Measurements from ENCODE around the gene SELL. TPM values are rescaled to one million over a fixed set of nuclear protein-coding genes. Genes with fewer than 3 reads are reported as not detected.

The SELL gene
- total RNA-seq, 3 donors from 2014 or later, result 1.9 to 2.3 (median 2.0) TPM

DNA sequence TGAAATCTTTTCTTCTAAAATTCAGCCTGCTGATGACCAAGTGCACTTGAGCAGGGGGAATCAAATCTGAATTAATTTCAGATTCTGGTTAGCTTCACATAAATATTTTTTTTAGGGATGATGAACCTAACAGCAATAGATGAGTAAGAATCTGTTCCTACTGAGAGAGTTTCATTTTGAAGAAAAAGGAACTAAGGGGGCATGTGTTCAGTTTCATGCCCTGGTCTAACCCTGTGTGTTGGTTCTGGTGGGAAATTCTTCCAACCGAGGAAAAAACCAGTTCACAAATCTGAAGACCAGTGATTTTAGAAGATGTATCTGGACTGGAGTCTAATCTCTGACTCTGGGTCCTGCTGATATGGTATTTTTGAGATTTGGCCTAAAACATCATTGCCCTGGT, 13.7 kb downstream of the SELL start:
- no peak overlapping the region for H3K27ac ChIP-seq

DNA sequence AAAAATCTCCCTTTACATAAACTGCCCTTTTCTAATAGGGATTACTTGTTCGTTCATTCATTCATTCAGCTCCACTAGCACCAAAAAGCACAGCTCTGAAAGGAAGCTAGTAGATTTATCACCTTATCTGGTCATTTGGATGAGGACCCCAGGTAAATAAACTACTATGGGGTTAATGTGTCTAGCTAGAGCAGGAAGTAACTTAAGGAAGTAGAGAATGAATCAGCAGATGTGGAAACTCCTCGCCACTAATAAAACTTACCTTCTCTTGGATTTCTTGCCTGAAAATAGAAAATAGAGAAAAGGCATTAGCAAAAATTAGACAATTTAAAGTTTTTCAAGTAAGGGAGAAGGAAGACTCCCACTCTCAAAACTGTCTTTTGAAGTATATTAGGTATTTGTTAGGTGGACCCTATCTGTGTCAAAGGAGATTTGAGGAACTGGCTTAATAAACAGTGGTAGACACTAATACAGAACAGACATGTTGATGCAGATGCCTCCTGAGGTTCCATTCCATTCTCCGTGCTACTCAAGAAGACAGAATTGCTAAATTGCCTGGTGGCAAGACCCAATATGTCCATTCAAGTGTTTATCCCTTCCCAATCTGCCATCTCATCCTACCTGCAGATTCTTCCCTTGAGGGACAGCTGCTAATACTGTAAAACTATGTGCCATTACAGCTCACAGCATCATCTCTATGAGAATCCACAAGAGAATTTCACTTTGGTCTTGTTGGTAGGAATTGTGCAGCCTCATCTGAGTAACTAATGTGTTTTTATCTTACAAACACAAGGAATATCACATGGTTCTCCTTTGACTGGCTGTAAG, 14.9 kb downstream of the SELL start:
- TF ChIP-seq POLR2A (IDR thresholded peaks at IDR 0.05) (no peak), POLR2AphosphoS5 (IDR thresholded peaks at IDR 0.05) (no peak)
- TF ChIP-seq, protein P1, sequence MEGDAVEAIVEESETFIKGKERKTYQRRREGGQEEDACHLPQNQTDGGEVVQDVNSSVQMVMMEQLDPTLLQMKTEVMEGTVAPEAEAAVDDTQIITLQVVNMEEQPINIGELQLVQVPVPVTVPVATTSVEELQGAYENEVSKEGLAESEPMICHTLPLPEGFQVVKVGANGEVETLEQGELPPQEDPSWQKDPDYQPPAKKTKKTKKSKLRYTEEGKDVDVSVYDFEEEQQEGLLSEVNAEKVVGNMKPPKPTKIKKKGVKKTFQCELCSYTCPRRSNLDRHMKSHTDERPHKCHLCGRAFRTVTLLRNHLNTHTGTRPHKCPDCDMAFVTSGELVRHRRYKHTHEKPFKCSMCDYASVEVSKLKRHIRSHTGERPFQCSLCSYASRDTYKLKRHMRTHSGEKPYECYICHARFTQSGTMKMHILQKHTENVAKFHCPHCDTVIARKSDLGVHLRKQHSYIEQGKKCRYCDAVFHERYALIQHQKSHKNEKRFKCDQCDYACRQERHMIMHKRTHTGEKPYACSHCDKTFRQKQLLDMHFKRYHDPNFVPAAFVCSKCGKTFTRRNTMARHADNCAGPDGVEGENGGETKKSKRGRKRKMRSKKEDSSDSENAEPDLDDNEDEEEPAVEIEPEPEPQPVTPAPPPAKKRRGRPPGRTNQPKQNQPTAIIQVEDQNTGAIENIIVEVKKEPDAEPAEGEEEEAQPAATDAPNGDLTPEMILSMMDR (IDR thresholded peaks at IDR 0.05), result no peak
- intact Hi-C loops (cut with DNase I; ENCODE audit: low total_unique reads), result no loop called here
- H3K9me3 ChIP-seq, result no peaks in the 10 kb centered on the region

More for the DNA sequence above, 13.7 kb downstream of the SELL start:
- H3K36me3 ChIP-seq, result no peaks in the 10 kb centered on the region
- DNase-seq (ENCODE audit: low spot score in 2 of 2), result no peak
- intact Hi-C loops (cut with DNase I; ENCODE audit: low total_unique reads), result no loop called here
- H3K9me3 ChIP-seq, result no peaks in the 10 kb centered on the region
- H3K4me1 ChIP-seq, result no peaks in the 10 kb centered on the region
- TF ChIP-seq POLR2A (IDR thresholded peaks at IDR 0.05) (no peak), POLR2AphosphoS5 (IDR thresholded peaks at IDR 0.05) (no peak)
- TF ChIP-seq, protein P1 (IDR thresholded peaks at IDR 0.05), result no peak
- H3K27me3 ChIP-seq, result no peaks in the 10 kb centered on the region
- no peak overlapping the region for H3K4me3 ChIP-seq

DNA sequence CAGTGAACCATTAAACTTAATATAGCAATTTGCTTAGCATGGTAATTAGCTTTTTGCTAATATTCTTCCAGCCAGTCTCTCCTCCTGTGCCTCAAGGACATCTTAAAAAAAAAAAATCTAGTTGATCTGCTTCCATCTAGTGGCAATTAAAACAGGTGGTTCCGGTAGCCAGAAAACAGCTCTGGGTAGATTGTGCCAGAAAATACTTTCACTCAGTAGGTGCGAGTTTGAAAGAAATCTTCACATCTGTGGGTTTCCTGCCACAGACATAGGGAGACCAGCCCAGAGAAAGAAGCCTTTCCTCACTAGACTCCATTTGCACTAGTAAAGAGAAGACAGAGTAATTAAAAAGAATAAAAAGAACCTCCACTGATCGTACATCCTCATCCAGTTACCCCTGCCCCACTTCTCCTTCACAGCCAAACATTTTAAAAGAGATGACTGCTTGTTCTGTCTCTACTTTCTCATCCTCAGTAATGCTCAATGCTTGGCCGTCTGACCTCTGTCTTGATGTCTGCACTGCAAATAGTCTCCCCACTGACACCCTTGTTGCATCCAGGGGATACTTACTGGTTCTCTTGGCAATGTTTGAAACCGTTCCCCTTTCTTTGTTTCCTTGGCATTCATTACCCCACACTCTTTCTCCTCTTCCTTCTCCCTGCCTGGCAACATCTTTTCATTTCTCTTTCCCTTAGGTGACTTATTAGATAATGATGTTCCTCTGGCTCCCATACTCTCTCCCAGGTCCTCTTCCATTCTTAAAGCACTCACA, 16.9 kb downstream of the SELL start:
- no peak overlapping the region for H3K4me3 ChIP-seq
- no peaks in the 10 kb centered on the region for H3K36me3 ChIP-seq
- no peaks in the 10 kb centered on the region for H3K9me3 ChIP-seq
- H3K4me1 ChIP-seq, result no peaks in the 10 kb centered on the region
- no peak for TF ChIP-seq POLR2A (IDR thresholded peaks at IDR 0.05)
- TF ChIP-seq, protein P1 (IDR thresholded peaks at IDR 0.05), result no peak
- no peak for TF ChIP-seq POLR2AphosphoS5 (IDR thresholded peaks at IDR 0.05)
- intact Hi-C loops (cut with DNase I; ENCODE audit: low total_unique reads), result no loop called here
- no peak for DNase-seq (ENCODE audit: low spot score in 2 of 2)
- no peaks in the 10 kb centered on the region for H3K27me3 ChIP-seq
- no peak overlapping the region for H3K27ac ChIP-seq

More for the DNA sequence above, 14.9 kb downstream of the SELL start:
- H3K4me3 ChIP-seq, result no peak overlapping the region
- H3K27ac ChIP-seq, result no peak overlapping the region
- no peak for DNase-seq (ENCODE audit: low spot score in 2 of 2)
- H3K27me3 ChIP-seq, result no peaks in the 10 kb centered on the region
- no peaks in the 10 kb centered on the region for H3K4me1 ChIP-seq
- no peaks in the 10 kb centered on the region for H3K36me3 ChIP-seq

DNA sequence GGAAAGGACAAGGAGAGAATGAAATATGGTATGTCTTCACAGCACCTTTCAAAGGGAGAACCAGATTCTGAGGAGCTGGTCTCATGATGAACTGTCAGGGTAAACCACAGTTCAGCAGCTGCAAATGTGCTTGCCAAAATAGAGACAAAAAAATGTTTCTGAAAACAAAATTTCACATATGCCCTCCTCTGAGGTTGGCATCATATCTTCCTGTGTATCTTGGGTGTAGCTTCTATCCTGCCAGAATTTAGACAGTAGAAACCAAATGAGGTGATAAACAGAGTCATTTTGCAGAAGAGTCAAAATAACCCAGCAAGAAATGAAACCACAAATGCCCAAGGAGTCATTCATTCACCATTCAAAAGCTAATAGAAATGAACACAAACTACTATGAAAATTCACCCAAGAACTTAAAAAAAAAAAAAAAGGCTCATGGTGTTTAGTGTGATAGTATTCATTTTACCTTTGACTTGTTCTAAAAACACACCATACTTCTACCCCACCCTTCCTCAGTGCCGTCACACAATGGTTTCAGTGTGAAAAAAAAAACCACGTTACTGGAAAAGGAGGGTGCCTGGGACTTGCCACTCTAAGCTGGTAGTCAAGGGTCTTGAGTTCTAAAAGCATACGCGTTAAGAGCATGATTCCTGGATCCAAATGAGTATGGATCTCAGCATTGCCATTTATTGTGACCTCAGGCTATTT, 18.5 kb downstream of the SELL start:
- no peaks in the 10 kb centered on the region for H3K36me3 ChIP-seq
- no peak overlapping the region for H3K4me3 ChIP-seq
- H3K27me3 ChIP-seq, result no peaks in the 10 kb centered on the region
- H3K9me3 ChIP-seq, result no peaks in the 10 kb centered on the region
- H3K4me1 ChIP-seq, result no peaks in the 10 kb centered on the region
- intact Hi-C loops (cut with DNase I; ENCODE audit: low total_unique reads), result no loop called here
- no peak overlapping the region for H3K27ac ChIP-seq
- no peak for DNase-seq (ENCODE audit: low spot score in 2 of 2)
- TF ChIP-seq POLR2A (IDR thresholded peaks at IDR 0.05), result no peak

GRCh38 chr1:169690489-169690888, 20.9 kb downstream of the SELL start:
- H3K4me1 ChIP-seq, result no peaks in the 10 kb centered on the region
- no peaks in the 10 kb centered on the region for H3K9me3 ChIP-seq
- no peaks in the 10 kb centered on the region for H3K36me3 ChIP-seq
- no peak overlapping the region for H3K4me3 ChIP-seq
- no peak overlapping the region for H3K27ac ChIP-seq
- TF ChIP-seq, protein P1 (IDR thresholded peaks at IDR 0.05), result no peak
- TF ChIP-seq POLR2AphosphoS5 (IDR thresholded peaks at IDR 0.05) (no peak), POLR2A (IDR thresholded peaks at IDR 0.05) (no peak)
- DNase-seq (ENCODE audit: low spot score in 2 of 2), result no peak
- intact Hi-C loops (cut with DNase I; ENCODE audit: low total_unique reads), result no loop called here
- H3K27me3 ChIP-seq, result no peaks in the 10 kb centered on the region

Measured in breast epithelium (tissue), 4 donors.